Thyroid gland (tissue), 4 donors: ENCODE results near the gene SPAG6.

Experiments used
- CTCF ChIP-seq, 6 experiments: fragments of 200-600 bp in 3 of 6; fragments of 450-650 bp in 3 of 6; sonication (generic) in 3 of 6; IDR thresholded peaks; one replicate each; pipeline ENCODE4 v1.5.1; 2016 to 2019; ENCODE audit warnings: antibody characterized with exemption in 6 of 6, mild to moderate bottlenecking in 2 of 6, inconsistent platforms in 1 of 6, moderate library complexity in 1 of 6
- POLR2A ChIP-seq, 2 donors: fragments of 450-650 bp; IDR thresholded peaks; one replicate each; pipeline ENCODE4 v1.6.1; 2017; ENCODE audit warnings: antibody characterized with exemption in 2 of 2, mild to moderate bottlenecking in 2 of 2, moderate library complexity in 1 of 2

DNA sequence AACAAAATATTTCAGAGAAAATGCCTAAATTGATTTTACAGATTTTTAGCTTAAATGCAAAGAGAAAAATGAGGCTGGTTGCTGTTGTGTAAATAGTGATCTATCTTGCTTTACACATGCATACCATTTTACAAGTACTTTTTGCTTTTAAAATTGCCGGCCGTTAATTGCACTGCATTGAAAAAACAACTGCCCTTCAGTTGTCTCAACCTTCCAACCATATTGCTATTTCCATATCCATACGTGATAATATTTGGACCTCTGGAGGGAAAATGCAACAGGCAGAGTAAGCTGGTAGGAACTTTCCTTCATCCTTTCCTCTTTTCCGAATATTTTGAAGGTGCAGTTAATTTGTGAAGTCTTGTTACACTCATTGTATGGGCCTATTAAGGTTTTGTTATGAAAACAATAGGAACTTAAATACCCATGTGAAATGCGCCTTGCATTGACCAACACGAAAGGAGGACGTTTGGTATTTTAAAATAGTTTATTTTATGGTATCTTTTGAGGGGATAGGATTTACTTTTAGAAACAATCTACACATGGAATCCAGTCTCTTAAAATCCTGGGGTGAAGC is 13.1 kb upstream of the SPAG6 start:
- TF ChIP-seq CTCF (IDR thresholded peaks at IDR 0.05), result no peak
- TF ChIP-seq POLR2A (IDR thresholded peaks at IDR 0.05), result no peak
